Rectal smooth muscle tissue (tissue), 1 donor: ENCODE measurements around the gene SEMA3D.

Source experiments
- H3K27ac ChIP-seq: one replicate; pipeline ENCODE4 v1.7.0; 2013; ENCODE audit warnings: low read depth, low read length, inconsistent platforms
- H3K27me3 ChIP-seq: one replicate; pipeline ENCODE4 v1.7.0; 2013; ENCODE audit warnings: low read length; ENCODE audit not compliant: control insufficient read depth, insufficient read depth
- H3K36me3 ChIP-seq: one replicate; pipeline ENCODE4 v1.7.0; 2013; ENCODE audit warnings: low read length; ENCODE audit not compliant: control insufficient read depth, insufficient read depth
- H3K4me1 ChIP-seq: one replicate; pipeline ENCODE4 v1.7.0; 2013; ENCODE audit warnings: low read length; ENCODE audit not compliant: control insufficient read depth, insufficient read depth
- H3K4me3 ChIP-seq: one replicate; pipeline ENCODE4 v1.7.0; 2013; ENCODE audit warnings: low read length
- H3K9ac ChIP-seq: one replicate; pipeline ENCODE4 v1.7.0; 2013; ENCODE audit warnings: low read length

The SEMA3D gene

GRCh38 chr7:85090919-85091564 is 95.8 kb downstream of the SEMA3D start:
- Histone ChIP-seq H3K9ac (no peak overlapping the region), H3K27ac (no peak overlapping the region), H3K27me3 (no peaks in the 10 kb centered on the region), H3K4me1 (peaks cover 3% of the 10 kb centered on the region), H3K36me3 (no peaks in the 10 kb centered on the region), H3K4me3 (no peak overlapping the region)

GRCh38 chr7:85090143-85090542 is 96.7 kb downstream of the SEMA3D start:
- Histone ChIP-seq H3K4me1 (peaks cover 3% of the 10 kb centered on the region), H3K36me3 (no peaks in the 10 kb centered on the region), H3K27ac (no peak overlapping the region)

GRCh38 chr7:85081846-85082245 is 105.0 kb downstream of the SEMA3D start:
- no peaks in the 10 kb centered on the region for H3K4me1 ChIP-seq

More at GRCh38 chr7:85090143-85090542, 96.7 kb downstream of the SEMA3D start:
- Histone ChIP-seq H3K27me3 (no peaks in the 10 kb centered on the region), H3K4me3 (no peak overlapping the region), H3K9ac (no peak overlapping the region)

GRCh38 chr7:85081392-85081791 is 105.5 kb downstream of the SEMA3D start:
- no peak overlapping the region for H3K9ac ChIP-seq
- H3K4me1 ChIP-seq, result no peaks in the 10 kb centered on the region
- no peaks in the 10 kb centered on the region for H3K27me3 ChIP-seq
- H3K36me3 ChIP-seq, result no peaks in the 10 kb centered on the region
- H3K27ac ChIP-seq, result no peak overlapping the region
- no peak overlapping the region for H3K4me3 ChIP-seq

More at GRCh38 chr7:85081846-85082245, 105.0 kb downstream of the SEMA3D start:
- H3K27ac ChIP-seq, result no peak overlapping the region
- no peak overlapping the region for H3K9ac ChIP-seq
- H3K27me3 ChIP-seq, result no peaks in the 10 kb centered on the region
- H3K36me3 ChIP-seq, result no peaks in the 10 kb centered on the region
- H3K4me3 ChIP-seq, result no peak overlapping the region

- no peaks in the 10 kb centered on the region for H3K4me1 ChIP-seq
- no peaks in the 10 kb centered on the region for H3K27me3 ChIP-seq
- H3K4me3 ChIP-seq, result no peak overlapping the region
- no peak overlapping the region for H3K27ac ChIP-seq
- no peak overlapping the region for H3K9ac ChIP-seq
- H3K36me3 ChIP-seq, result no peaks in the 10 kb centered on the region
These were observed 107.4 kb downstream of the SEMA3D start for GRCh38 chr7:85079434-85079833.

GRCh38 chr7:85078181-85078580 is 108.7 kb downstream of the SEMA3D start:
- no peak overlapping the region for H3K27ac ChIP-seq
- H3K4me1 ChIP-seq, result no peaks in the 10 kb centered on the region
- H3K4me3 ChIP-seq, result no peak overlapping the region
- no peaks in the 10 kb centered on the region for H3K27me3 ChIP-seq
- no peaks in the 10 kb centered on the region for H3K36me3 ChIP-seq
- H3K9ac ChIP-seq, result no peak overlapping the region

- H3K27me3 ChIP-seq, result no peaks in the 10 kb centered on the region
- no peak overlapping the region for H3K4me3 ChIP-seq
- no peak overlapping the region for H3K27ac ChIP-seq
- H3K36me3 ChIP-seq, result no peaks in the 10 kb centered on the region
- no peaks in the 10 kb centered on the region for H3K4me1 ChIP-seq
- no peak overlapping the region for H3K9ac ChIP-seq
These were observed 111.0 kb downstream of the SEMA3D start for GRCh38 chr7:85075864-85076263.

GRCh38 chr7:85074992-85075391 is 111.9 kb downstream of the SEMA3D start:
- Histone ChIP-seq H3K27ac (no peak overlapping the region), H3K27me3 (no peaks in the 10 kb centered on the region), H3K4me1 (no peaks in the 10 kb centered on the region), H3K9ac (no peak overlapping the region), H3K4me3 (no peak overlapping the region), H3K36me3 (no peaks in the 10 kb centered on the region)

GRCh38 chr7:85074016-85074415 is 112.8 kb downstream of the SEMA3D start:
- Histone ChIP-seq H3K4me3 (no peak overlapping the region), H3K9ac (no peak overlapping the region), H3K36me3 (no peaks in the 10 kb centered on the region), H3K27me3 (no peaks in the 10 kb centered on the region), H3K4me1 (no peaks in the 10 kb centered on the region), H3K27ac (no peak overlapping the region)

GRCh38 chr7:85070967-85071628 is 115.8 kb downstream of the SEMA3D start:
- Histone ChIP-seq H3K4me1 (no peaks in the 10 kb centered on the region), H3K36me3 (no peaks in the 10 kb centered on the region), H3K27me3 (no peaks in the 10 kb centered on the region), H3K9ac (no peak overlapping the region), H3K27ac (no peak overlapping the region), H3K4me3 (no peak overlapping the region)

- no peak overlapping the region for H3K4me3 ChIP-seq
- H3K36me3 ChIP-seq, result no peaks in the 10 kb centered on the region
- no peaks in the 10 kb centered on the region for H3K4me1 ChIP-seq
- no peak overlapping the region for H3K9ac ChIP-seq
- no peak overlapping the region for H3K27ac ChIP-seq
- no peaks in the 10 kb centered on the region for H3K27me3 ChIP-seq
These were observed 118.1 kb downstream of the SEMA3D start for GRCh38 chr7:85068799-85069198.

- H3K4me1 ChIP-seq, result no peaks in the 10 kb centered on the region
- H3K9ac ChIP-seq, result no peak overlapping the region
- no peaks in the 10 kb centered on the region for H3K36me3 ChIP-seq
- no peak overlapping the region for H3K27ac ChIP-seq
- H3K27me3 ChIP-seq, result no peaks in the 10 kb centered on the region
- no peak overlapping the region for H3K4me3 ChIP-seq
These were observed 119.5 kb downstream of the SEMA3D start for GRCh38 chr7:85067371-85067770.
